ENCODE measurements around the gene SNX24.

DNA sequence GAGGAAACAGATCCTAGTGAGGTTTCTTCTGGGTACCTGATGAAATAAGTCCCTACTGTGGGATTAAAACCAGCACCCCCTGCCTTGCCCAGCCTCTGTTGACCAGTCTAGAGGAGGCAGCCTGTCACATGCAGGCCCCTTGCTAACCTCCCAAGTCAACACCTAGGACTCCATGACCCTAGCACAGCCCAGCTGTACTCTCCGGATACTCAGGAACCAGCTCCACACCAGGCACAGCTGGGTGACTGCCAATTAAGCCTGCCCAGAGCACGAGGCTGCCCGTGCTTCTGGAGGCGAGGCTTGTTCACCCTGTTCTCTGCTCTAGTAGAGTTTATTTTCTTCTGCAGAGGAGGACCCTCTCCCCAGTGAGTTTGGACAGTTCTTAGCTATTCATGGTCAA lies 92.5 kb downstream of the SNX24 start:
- TF ChIP-seq EZH2 (IDR thresholded peaks at IDR 0.05) (no peak), RAD21 (IDR thresholded peaks at IDR 0.05; ENCODE audit: low read depth) (no peak), POLR2A (IDR thresholded peaks at IDR 0.05; ENCODE audit: borderline replicate concordance, extremely low read depth, insufficient read depth, insufficient read length) (no peak), FOSL1 (IDR thresholded peaks at IDR 0.05; ENCODE audit: low read depth) (no peak), ZNF274 (IDR thresholded peaks at IDR 0.05; ENCODE audit: low read depth, low read length) (no peak), SRF (IDR thresholded peaks at IDR 0.05; ENCODE audit: low read depth) (no peak), POLR2AphosphoS5 (IDR thresholded peaks at IDR 0.05; ENCODE audit: low read depth, low read length) (no peak), SP1 (IDR thresholded peaks at IDR 0.05; ENCODE audit: low read depth) (no peak), TCF7L2 (IDR thresholded peaks at IDR 0.05; ENCODE audit: borderline replicate concordance, extremely low read depth, insufficient read depth, insufficient read length) (no peak), YY1 (IDR thresholded peaks at IDR 0.05; ENCODE audit: extremely low read depth, insufficient replicate concordance, low read depth, low read length) (no peak), JUND (IDR thresholded peaks at IDR 0.05) (no peak), EGR1 (IDR thresholded peaks at IDR 0.05; ENCODE audit: low read depth) (no peak), SIN3A (IDR thresholded peaks at IDR 0.05; ENCODE audit: low read depth) (no peak)
- TF ChIP-seq, protein P1, sequence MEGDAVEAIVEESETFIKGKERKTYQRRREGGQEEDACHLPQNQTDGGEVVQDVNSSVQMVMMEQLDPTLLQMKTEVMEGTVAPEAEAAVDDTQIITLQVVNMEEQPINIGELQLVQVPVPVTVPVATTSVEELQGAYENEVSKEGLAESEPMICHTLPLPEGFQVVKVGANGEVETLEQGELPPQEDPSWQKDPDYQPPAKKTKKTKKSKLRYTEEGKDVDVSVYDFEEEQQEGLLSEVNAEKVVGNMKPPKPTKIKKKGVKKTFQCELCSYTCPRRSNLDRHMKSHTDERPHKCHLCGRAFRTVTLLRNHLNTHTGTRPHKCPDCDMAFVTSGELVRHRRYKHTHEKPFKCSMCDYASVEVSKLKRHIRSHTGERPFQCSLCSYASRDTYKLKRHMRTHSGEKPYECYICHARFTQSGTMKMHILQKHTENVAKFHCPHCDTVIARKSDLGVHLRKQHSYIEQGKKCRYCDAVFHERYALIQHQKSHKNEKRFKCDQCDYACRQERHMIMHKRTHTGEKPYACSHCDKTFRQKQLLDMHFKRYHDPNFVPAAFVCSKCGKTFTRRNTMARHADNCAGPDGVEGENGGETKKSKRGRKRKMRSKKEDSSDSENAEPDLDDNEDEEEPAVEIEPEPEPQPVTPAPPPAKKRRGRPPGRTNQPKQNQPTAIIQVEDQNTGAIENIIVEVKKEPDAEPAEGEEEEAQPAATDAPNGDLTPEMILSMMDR (IDR thresholded peaks at IDR 0.05 in 2 of 3, conservative IDR thresholded peaks at IDR 0.05 in 1 of 3; ENCODE audit: borderline replicate concordance in 1 of 3, insufficient read depth in 1 of 3, low read depth in 2 of 3, low read length in 2 of 3): no peak
